ENCODE measurements around the gene KARS1. TPM values are rescaled to one million over a fixed set of nuclear protein-coding genes. Genes with fewer than 3 reads are reported as not detected.

KARS1 gene
- total RNA-seq, 3 donors from 2014 or later: 107 to 135 (median 114) TPM

GRCh38 chr16:75653922-75654321 is 6.5 kb upstream of the KARS1 start:
- no peaks in the 10 kb centered on the region for H3K9me3 ChIP-seq
- intact Hi-C loops (cut with DNase I; ENCODE audit: low total_unique reads): no loop called here
- no peak overlapping the region for H3K27ac ChIP-seq
- no peak overlapping the region for H3K4me3 ChIP-seq
- no peaks in the 10 kb centered on the region for H3K36me3 ChIP-seq
- DNase-seq (ENCODE audit: low spot score in 2 of 2): no peak
- H3K4me1 ChIP-seq: peaks cover 0 to 24% of the 10 kb centered on the region in 2 donors
- no peaks in the 10 kb centered on the region for H3K27me3 ChIP-seq
- TF ChIP-seq CTCF (IDR thresholded peaks at IDR 0.05) (no peak), POLR2A (IDR thresholded peaks at IDR 0.05) (no peak), POLR2AphosphoS5 (IDR thresholded peaks at IDR 0.05) (no peak)

- peak overlapping the region; percentile 96 to 99 for H3K27ac ChIP-seq
- intact Hi-C loops (cut with DNase I; ENCODE audit: low total_unique reads): no loop called here
- peak overlapping the region; percentile 86 to 100 (median 87) for H3K4me3 ChIP-seq
- H3K9me3 ChIP-seq: no peaks in the 10 kb centered on the region
- DNase-seq (ENCODE audit: low spot score in 2 of 2): peak; percentile 78 to 82
- no peaks in the 10 kb centered on the region for H3K27me3 ChIP-seq
- TF ChIP-seq CTCF (IDR thresholded peaks at IDR 0.05) (no peak), POLR2AphosphoS5 (IDR thresholded peaks at IDR 0.05) (peak in 1 of 3 donors; percentile 18), POLR2A (IDR thresholded peaks at IDR 0.05) (peak; percentile 18)
- H3K36me3 ChIP-seq: no peaks in the 10 kb centered on the region
- peaks cover 0 to 34% of the 10 kb centered on the region in 2 donors for H3K4me1 ChIP-seq
Observed at GRCh38 chr16:75648265-75649076, 1.0 kb upstream of the KARS1 start.

- H3K9me3 ChIP-seq: no peaks in the 10 kb centered on the region
- no peaks in the 10 kb centered on the region for H3K27me3 ChIP-seq
- H3K4me3 ChIP-seq: peak overlapping the region; percentile 86 to 100 (median 87)
- intact Hi-C loops (cut with DNase I; ENCODE audit: low total_unique reads): no loop called here
- H3K36me3 ChIP-seq: no peaks in the 10 kb centered on the region
- TF ChIP-seq CTCF (IDR thresholded peaks at IDR 0.05): no peak
- TF ChIP-seq POLR2AphosphoS5 (IDR thresholded peaks at IDR 0.05): no peak
- no peak for TF ChIP-seq POLR2A (IDR thresholded peaks at IDR 0.05)
- H3K4me1 ChIP-seq: peaks cover 0 to 30% of the 10 kb centered on the region in 2 donors
- peak overlapping the region; percentile 96 to 99 for H3K27ac ChIP-seq
- DNase-seq (ENCODE audit: low spot score in 2 of 2): no peak
Observed at GRCh38 chr16:75647112-75647491, 363 bp downstream of the KARS1 start.

GRCh38 chr16:75644240-75645012 is 3.0 kb downstream of the KARS1 start:
- intact Hi-C loops (cut with DNase I; ENCODE audit: low total_unique reads): no loop called here
- H3K27me3 ChIP-seq: no peaks in the 10 kb centered on the region
- H3K4me1 ChIP-seq: peaks cover 0 to 10% of the 10 kb centered on the region in 2 donors
- no peak overlapping the region for H3K4me3 ChIP-seq
- TF ChIP-seq POLR2AphosphoS5 (IDR thresholded peaks at IDR 0.05) (no peak), CTCF (IDR thresholded peaks at IDR 0.05) (no peak), POLR2A (IDR thresholded peaks at IDR 0.05) (no peak)
- peaks cover 9% of the 10 kb centered on the region for H3K36me3 ChIP-seq
- no peak for DNase-seq (ENCODE audit: low spot score in 2 of 2)
- no peak overlapping the region for H3K27ac ChIP-seq
- H3K9me3 ChIP-seq: no peaks in the 10 kb centered on the region

GRCh38 chr16:75640598-75640997 is 6.9 kb downstream of the KARS1 start:
- intact Hi-C loops (cut with DNase I; ENCODE audit: low total_unique reads): no loop called here
- TF ChIP-seq POLR2A (IDR thresholded peaks at IDR 0.05) (no peak), POLR2AphosphoS5 (IDR thresholded peaks at IDR 0.05) (no peak), CTCF (IDR thresholded peaks at IDR 0.05) (no peak)

More at GRCh38 chr16:75640598-75640997, 6.9 kb downstream of the KARS1 start:
- DNase-seq (ENCODE audit: low spot score in 2 of 2): no peak
- H3K9me3 ChIP-seq: no peaks in the 10 kb centered on the region
- no peak overlapping the region for H3K27ac ChIP-seq
- peaks cover 9% of the 10 kb centered on the region for H3K36me3 ChIP-seq
- H3K4me1 ChIP-seq: no peaks in the 10 kb centered on the region
- H3K4me3 ChIP-seq: no peak overlapping the region
- no peaks in the 10 kb centered on the region for H3K27me3 ChIP-seq
